Endothelial cell of umbilical vein (primary cell): Measurements from ENCODE around the gene EYS. TPM values are rescaled to one million over a fixed set of nuclear protein-coding genes. Genes with fewer than 3 reads are reported as not detected.

ENCODE experiments used
- BruUV-seq: library from RNA; stranded (reverse); fragments of 400-500 nt; replicated peaks from 2 replicates; lab custom pipeline; 2021; lab: Mats Ljungman, UMichigan
- CTCF ChIA-PET: fragments of 300-600, 350-600 bp; sonication (Branson Sonifier 250); formaldehyde crosslinking; loops from one replicate; lab custom pipeline; 2021; ENCODE audit warnings: antibody characterized with exemption, inconsistent platforms; lab: Charles Lee
- POLR2A ChIA-PET: fragments of 300-600, 350-600 bp; sonication (Branson Sonifier 250); formaldehyde crosslinking; loops from one replicate; lab custom pipeline; 2021; ENCODE audit warnings: antibody characterized with exemption, inconsistent platforms; lab: Charles Lee
- DNase-seq: peaks from one replicate; pipeline ENCODE4 v3.0.0-alpha.2; 2011; ENCODE audit warnings: low read depth, low spot score
- FAIRE-seq: peaks from 2 replicates; lab custom pipeline; 2011; peaks lifted over from hg19 to GRCh38; lab: Jason Lieb, UNC
- H2AFZ ChIP-seq: 2 replicates; pipeline ENCODE4 v1.6.0; 2012; ENCODE audit warnings: low read depth, low read length, control low read depth, inconsistent platforms
- H3K27ac ChIP-seq: 2 replicates; pipeline ENCODE4 v1.5.1; 2011; ENCODE audit warnings: low read depth, mild to moderate bottlenecking, control low read depth, low read length, moderate library complexity; ENCODE audit not compliant: insufficient read depth
- H3K27me3 ChIP-seq, 2 experiments: 2 replicates each; pipeline versions ENCODE4 v1.6.0 to v1.6.1; 2011; ENCODE audit warnings: low read length in 2 of 2, mixed read lengths in 1 of 2; ENCODE audit not compliant: control insufficient read depth in 2 of 2, insufficient read depth in 2 of 2
- H3K36me3 ChIP-seq, 2 experiments: 2 replicates in 1 of 2; 3 replicates in 1 of 2; pipeline ENCODE4 v1.5.1; 2011; ENCODE audit warnings: low read length in 2 of 2, mild to moderate bottlenecking in 1 of 2, moderate library complexity in 1 of 2; ENCODE audit not compliant: control insufficient read depth in 2 of 2, insufficient read depth in 2 of 2; ENCODE audit errors: extremely low read depth in 1 of 2
- H3K4me1 ChIP-seq: 3 replicates; pipeline ENCODE4 v1.5.1; 2011; ENCODE audit warnings: mild to moderate bottlenecking, low read length; ENCODE audit not compliant: control insufficient read depth, insufficient read depth; ENCODE audit errors: extremely low read depth
- H3K4me2 ChIP-seq: 2 replicates; pipeline ENCODE4 v1.6.1; 2011; ENCODE audit warnings: low read length, control low read depth, mixed read lengths; ENCODE audit not compliant: insufficient read depth
- H3K4me3 ChIP-seq, 3 experiments: fragments of 200-600 bp in 1 of 3; sonication (generic), shearing (Covaris generic) in 1 of 3; replicated peaks in 1 of 3; 2 replicates each; pipeline ENCODE4 v1.5.1; 2011 to 2016; ENCODE audit warnings: control low read depth in 3 of 3, low read length in 3 of 3, mild to moderate bottlenecking in 2 of 3, inconsistent platforms in 1 of 3, low read depth in 1 of 3, moderate library complexity in 1 of 3; ENCODE audit not compliant: insufficient read depth in 1 of 3
- H3K79me2 ChIP-seq: 2 replicates; pipeline ENCODE4 v1.6.0; 2012; ENCODE audit warnings: low read length, inconsistent platforms; ENCODE audit not compliant: control insufficient read depth, insufficient read depth
- H3K9ac ChIP-seq: replicated peaks from 2 replicates; pipeline ENCODE3; 2011; ENCODE audit warnings: low read length, control low read depth; ENCODE audit not compliant: insufficient read depth; ENCODE audit errors: extremely low read depth
- H3K9me1 ChIP-seq: replicated peaks from 3 replicates; pipeline ENCODE4 v1.6.0; 2011; ENCODE audit warnings: mild to moderate bottlenecking, low read length; ENCODE audit not compliant: control insufficient read depth, insufficient read depth; ENCODE audit errors: extremely low read depth
- H3K9me3 ChIP-seq: replicated peaks from 2 replicates; pipeline ENCODE4 v1.5.1; 2012; ENCODE audit warnings: low read length, inconsistent platforms; ENCODE audit not compliant: control insufficient read depth, insufficient read depth
- H4K20me1 ChIP-seq: replicated peaks from 2 replicates; pipeline ENCODE3; 2011; ENCODE audit warnings: mild to moderate bottlenecking, low read length; ENCODE audit not compliant: control insufficient read depth, insufficient read depth; ENCODE audit errors: extremely low read depth
- EZH2 ChIP-seq: IDR thresholded peaks from 2 replicates; pipeline ENCODE4 v1.6.1; 2012; ENCODE audit warnings: borderline replicate concordance, low read depth, mild to moderate bottlenecking, moderate library complexity, low read length, inconsistent platforms; ENCODE audit not compliant: severe bottlenecking
- FOS ChIP-seq: IDR thresholded peaks from 2 replicates; pipeline ENCODE4 v1.6.1; 2011; ENCODE audit warnings: mild to moderate bottlenecking, low read length, moderate library complexity, borderline replicate concordance; ENCODE audit not compliant: insufficient read depth
- GATA2 ChIP-seq: IDR thresholded peaks from 2 replicates; pipeline ENCODE4 v1.7.0; 2011; ENCODE audit warnings: low read depth, mild to moderate bottlenecking, moderate library complexity, mixed read lengths, low read length; ENCODE audit not compliant: insufficient read length, insufficient read depth
- JUN ChIP-seq: IDR thresholded peaks from 2 replicates; pipeline ENCODE4 v1.6.1; 2011; ENCODE audit warnings: borderline replicate concordance, low read depth; ENCODE audit not compliant: insufficient read length, insufficient read depth
- MYC ChIP-seq: IDR thresholded peaks from one replicate; pipeline ENCODE4 v1.6.1; 2011; ENCODE audit warnings: mild to moderate bottlenecking, low read depth, low read length
- POLR2A ChIP-seq: IDR thresholded peaks from 2 replicates; pipeline ENCODE4 v1.6.1; 2012; ENCODE audit warnings: low read depth, mild to moderate bottlenecking, control low read depth, low read length
- POLR2AphosphoS5 ChIP-seq: IDR thresholded peaks from 2 replicates; pipeline ENCODE4 v1.6.1; 2012; ENCODE audit warnings: low read depth, mild to moderate bottlenecking, control low read depth, low read length, moderate library complexity; ENCODE audit not compliant: insufficient read depth
- dilution Hi-C: fragments of 300-500 bp; cut with MboI; formaldehyde crosslinking; loops from one replicate; pipeline ENCODE4 v1.15.0; 2019; ENCODE audit warnings: low sequenced_read_pairs; ENCODE audit not compliant: extremely low pct_ligation_motif_present
- intact Hi-C: fragments of 100-400 bp; cut with micrococcal nuclease; formaldehyde crosslinking; loops from one replicate; pipeline ENCODE4 v1.10.0; 2022
- polyA plus RNA-seq, 4 experiments: library from polyadenylated mRNA; depleted of rRNA in 3 of 4; stranded (reverse) in 3 of 4; unstranded in 1 of 4; fragments of >200 nt; gene quantifications; 2 replicates each; pipeline versions ENCODE4 v1.2.1 to v1.2.3, GENCODE V29; 2011 to 2012; ENCODE audit warnings: missing spikeins in 1 of 4
- total RNA-seq: library from RNA; stranded (reverse); gene quantifications from 2 replicates; pipeline ENCODE4 v1.2.3, GENCODE V29; 2021
- TF ChIP-seq, protein P1 (sequence below): IDR thresholded peaks from 2 replicates; pipeline ENCODE4 v1.6.1; 2011; ENCODE audit not compliant: insufficient read depth, insufficient read length
- TF ChIP-seq, protein P2 (sequence below), 2 donors: IDR thresholded peaks; 1 replicate in 1 of 2; 2 replicates in 1 of 2; pipeline ENCODE4 v1.5.1; 2011; ENCODE audit warnings: low read length in 2 of 2, mild to moderate bottlenecking in 2 of 2, moderate library complexity in 2 of 2, control low read depth in 1 of 2, inconsistent platforms in 1 of 2, low read depth in 1 of 2; ENCODE audit not compliant: insufficient read depth in 1 of 2; ENCODE audit errors: extremely low read depth in 1 of 2

Gene EYS
- total and polyA plus RNA-seq, 2 donors (not counting 3 experiments of a cell fraction or from before 2014, with no cell fraction given) = 0.01 to 0.27 TPM

DNA sequence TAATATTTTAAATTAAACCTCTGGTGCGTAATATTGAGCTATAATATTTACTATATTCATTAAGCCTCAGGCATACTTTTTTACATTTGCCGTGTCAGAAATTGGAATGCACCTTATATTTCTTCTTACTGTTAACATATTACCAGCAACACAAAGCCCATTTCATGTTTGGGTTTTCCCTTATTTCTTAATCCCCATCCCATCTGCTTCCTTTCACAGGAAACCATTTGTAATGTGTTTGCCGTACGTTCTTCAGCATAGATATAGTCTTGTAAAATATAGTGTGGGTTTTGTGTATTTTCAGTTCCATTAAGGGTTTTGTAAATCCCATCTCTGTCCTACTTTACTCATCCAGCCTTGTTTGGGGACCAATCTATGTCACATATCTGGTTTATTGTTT is 6.5 kb downstream of the EYS start:
- Histone ChIP-seq H2AFZ (no peak overlapping the region), H3K4me3 (no peak overlapping the region), H3K27ac (no peak overlapping the region), H3K36me3 (no peaks in the 10 kb centered on the region), H3K9me3 (no peaks in the 10 kb centered on the region), H4K20me1 (no peaks in the 10 kb centered on the region), H3K27me3 (no peaks in the 10 kb centered on the region), H3K9ac (no peak overlapping the region), H3K4me2 (no peak overlapping the region), H3K4me1 (no peaks in the 10 kb centered on the region), H3K9me1 (no peaks in the 10 kb centered on the region), H3K79me2 (no peaks in the 10 kb centered on the region)
- dilution Hi-C loops = no loop called here
- DNase-seq (no peak), FAIRE-seq (no peak)
- BruUV-seq = no TSS peak
- ChIA-PET POLR2A (no interaction called here), CTCF (no interaction called here)
- TF ChIP-seq POLR2AphosphoS5 (no peak), EZH2 (no peak), GATA2 (no peak), FOS (no peak), POLR2A (no peak), MYC (no peak), JUN (no peak)
- TF ChIP-seq, protein P1, sequence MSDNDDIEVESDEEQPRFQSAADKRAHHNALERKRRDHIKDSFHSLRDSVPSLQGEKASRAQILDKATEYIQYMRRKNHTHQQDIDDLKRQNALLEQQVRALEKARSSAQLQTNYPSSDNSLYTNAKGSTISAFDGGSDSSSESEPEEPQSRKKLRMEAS = no peak
- TF ChIP-seq, protein P2, sequence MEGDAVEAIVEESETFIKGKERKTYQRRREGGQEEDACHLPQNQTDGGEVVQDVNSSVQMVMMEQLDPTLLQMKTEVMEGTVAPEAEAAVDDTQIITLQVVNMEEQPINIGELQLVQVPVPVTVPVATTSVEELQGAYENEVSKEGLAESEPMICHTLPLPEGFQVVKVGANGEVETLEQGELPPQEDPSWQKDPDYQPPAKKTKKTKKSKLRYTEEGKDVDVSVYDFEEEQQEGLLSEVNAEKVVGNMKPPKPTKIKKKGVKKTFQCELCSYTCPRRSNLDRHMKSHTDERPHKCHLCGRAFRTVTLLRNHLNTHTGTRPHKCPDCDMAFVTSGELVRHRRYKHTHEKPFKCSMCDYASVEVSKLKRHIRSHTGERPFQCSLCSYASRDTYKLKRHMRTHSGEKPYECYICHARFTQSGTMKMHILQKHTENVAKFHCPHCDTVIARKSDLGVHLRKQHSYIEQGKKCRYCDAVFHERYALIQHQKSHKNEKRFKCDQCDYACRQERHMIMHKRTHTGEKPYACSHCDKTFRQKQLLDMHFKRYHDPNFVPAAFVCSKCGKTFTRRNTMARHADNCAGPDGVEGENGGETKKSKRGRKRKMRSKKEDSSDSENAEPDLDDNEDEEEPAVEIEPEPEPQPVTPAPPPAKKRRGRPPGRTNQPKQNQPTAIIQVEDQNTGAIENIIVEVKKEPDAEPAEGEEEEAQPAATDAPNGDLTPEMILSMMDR (IDR thresholded peaks at IDR 0.05; ENCODE audit: extremely low read depth in 1 of 2, insufficient read depth in 1 of 2, low read depth in 1 of 2, low read length in 2 of 2) = no peak
- intact Hi-C loops = no loop called here
